Neural progenitor cell (in vitro differentiated cells): Measurements from ENCODE around the gene LRP1B.

Experiments used
- EZH2 ChIP-seq: fragments of 200-600 bp; sonication (generic); IDR thresholded peaks from 2 replicates; pipeline ENCODE4 v1.6.1; 2017; ENCODE audit warnings: antibody characterized with exemption, mild to moderate bottlenecking, moderate library complexity
- EZH2phosphoT487 ChIP-seq: fragments of 200-600 bp; sonication (generic); IDR thresholded peaks from 2 replicates; pipeline ENCODE4 v1.6.1; 2017; ENCODE audit warnings: antibody characterized with exemption
- TF ChIP-seq, protein P1 (sequence below): fragments of 200-600 bp; sonication (generic); IDR thresholded peaks from 2 replicates; pipeline ENCODE4 v1.5.1; 2017; ENCODE audit warnings: antibody characterized with exemption, mild to moderate bottlenecking

DNA sequence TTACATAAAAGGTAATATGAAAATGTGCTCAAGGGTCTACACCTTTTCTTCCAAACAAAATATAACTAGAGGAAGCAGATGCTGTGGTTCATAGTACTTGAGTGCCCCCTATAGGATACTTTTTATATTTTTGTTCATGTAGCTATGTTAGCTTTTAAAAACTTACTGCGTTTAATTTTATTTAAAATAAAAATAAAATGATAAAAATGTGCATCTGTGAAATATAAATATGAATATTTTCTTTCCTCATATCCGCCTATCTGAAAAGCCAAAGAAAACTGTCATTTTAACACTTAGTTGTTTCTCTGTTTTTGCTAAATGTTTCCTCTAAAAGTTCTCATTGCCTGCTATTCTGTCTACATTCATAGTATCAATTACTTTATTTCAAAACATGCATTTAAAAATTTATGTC, 9.6 kb upstream of the LRP1B start:
- TF ChIP-seq EZH2 (no peak), EZH2phosphoT487 (no peak)
- TF ChIP-seq, protein P1, sequence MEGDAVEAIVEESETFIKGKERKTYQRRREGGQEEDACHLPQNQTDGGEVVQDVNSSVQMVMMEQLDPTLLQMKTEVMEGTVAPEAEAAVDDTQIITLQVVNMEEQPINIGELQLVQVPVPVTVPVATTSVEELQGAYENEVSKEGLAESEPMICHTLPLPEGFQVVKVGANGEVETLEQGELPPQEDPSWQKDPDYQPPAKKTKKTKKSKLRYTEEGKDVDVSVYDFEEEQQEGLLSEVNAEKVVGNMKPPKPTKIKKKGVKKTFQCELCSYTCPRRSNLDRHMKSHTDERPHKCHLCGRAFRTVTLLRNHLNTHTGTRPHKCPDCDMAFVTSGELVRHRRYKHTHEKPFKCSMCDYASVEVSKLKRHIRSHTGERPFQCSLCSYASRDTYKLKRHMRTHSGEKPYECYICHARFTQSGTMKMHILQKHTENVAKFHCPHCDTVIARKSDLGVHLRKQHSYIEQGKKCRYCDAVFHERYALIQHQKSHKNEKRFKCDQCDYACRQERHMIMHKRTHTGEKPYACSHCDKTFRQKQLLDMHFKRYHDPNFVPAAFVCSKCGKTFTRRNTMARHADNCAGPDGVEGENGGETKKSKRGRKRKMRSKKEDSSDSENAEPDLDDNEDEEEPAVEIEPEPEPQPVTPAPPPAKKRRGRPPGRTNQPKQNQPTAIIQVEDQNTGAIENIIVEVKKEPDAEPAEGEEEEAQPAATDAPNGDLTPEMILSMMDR, result peak; percentile 75
